ENCODE data around the gene BRD1.

DNA sequence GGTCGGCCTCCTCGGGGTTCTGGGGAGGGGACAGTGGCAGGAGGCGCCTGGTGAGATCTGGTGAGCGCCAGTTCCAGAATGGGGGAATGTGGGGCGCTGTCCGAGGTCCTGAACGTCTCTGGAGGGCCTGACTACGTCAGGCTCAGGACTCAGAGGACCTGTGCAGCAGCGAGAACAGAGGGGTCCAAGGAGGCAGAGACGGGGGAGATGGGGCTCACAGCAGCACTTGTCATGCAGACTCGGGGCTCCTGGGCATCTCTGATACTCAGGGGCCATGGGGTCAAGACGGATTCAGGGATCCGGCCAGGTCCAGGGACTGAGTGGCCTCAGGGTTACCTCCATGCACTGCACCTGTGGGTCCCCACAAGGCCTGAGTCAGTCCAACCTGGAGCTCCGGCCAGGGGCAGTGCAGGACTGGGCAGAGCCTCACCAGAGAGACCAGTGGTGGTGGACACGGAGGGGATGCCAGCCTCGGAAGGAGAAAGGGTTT, 92.2 kb downstream of the BRD1 start:
- TF ChIP-seq, protein P1, sequence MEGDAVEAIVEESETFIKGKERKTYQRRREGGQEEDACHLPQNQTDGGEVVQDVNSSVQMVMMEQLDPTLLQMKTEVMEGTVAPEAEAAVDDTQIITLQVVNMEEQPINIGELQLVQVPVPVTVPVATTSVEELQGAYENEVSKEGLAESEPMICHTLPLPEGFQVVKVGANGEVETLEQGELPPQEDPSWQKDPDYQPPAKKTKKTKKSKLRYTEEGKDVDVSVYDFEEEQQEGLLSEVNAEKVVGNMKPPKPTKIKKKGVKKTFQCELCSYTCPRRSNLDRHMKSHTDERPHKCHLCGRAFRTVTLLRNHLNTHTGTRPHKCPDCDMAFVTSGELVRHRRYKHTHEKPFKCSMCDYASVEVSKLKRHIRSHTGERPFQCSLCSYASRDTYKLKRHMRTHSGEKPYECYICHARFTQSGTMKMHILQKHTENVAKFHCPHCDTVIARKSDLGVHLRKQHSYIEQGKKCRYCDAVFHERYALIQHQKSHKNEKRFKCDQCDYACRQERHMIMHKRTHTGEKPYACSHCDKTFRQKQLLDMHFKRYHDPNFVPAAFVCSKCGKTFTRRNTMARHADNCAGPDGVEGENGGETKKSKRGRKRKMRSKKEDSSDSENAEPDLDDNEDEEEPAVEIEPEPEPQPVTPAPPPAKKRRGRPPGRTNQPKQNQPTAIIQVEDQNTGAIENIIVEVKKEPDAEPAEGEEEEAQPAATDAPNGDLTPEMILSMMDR (IDR thresholded peaks at IDR 0.05) = no peak
- TF ChIP-seq POLR2A (IDR thresholded peaks at IDR 0.05) = no peak
- no peak for TF ChIP-seq EP300 (IDR thresholded peaks at IDR 0.05)
